ENCODE measurements around the gene NDST4.

NDST4 gene

DNA sequence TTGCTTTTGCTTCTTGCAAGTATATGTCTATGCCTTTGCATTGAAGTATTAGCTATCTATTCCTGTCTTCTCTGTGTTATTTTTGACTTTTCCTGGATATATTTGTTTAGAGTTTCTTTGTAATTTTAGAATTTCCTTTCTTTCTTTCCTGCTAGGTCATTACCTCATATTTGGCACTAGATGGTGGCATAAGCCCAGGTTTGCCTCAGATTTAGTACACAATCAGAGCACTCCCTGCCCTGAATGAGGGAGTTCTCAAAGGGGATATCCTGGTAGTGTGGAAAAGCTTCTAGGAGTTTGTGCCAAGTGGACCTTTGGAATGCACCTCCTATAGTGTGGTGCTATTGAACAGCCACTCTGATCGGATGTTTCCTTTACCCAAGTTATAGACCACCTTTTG, 333.2 kb downstream of the NDST4 start:
- no peak for TF ChIP-seq EZH2 (IDR thresholded peaks at IDR 0.05; ENCODE audit: borderline replicate concordance, low read depth, low read length, severe bottlenecking)
- TF ChIP-seq, protein P1, sequence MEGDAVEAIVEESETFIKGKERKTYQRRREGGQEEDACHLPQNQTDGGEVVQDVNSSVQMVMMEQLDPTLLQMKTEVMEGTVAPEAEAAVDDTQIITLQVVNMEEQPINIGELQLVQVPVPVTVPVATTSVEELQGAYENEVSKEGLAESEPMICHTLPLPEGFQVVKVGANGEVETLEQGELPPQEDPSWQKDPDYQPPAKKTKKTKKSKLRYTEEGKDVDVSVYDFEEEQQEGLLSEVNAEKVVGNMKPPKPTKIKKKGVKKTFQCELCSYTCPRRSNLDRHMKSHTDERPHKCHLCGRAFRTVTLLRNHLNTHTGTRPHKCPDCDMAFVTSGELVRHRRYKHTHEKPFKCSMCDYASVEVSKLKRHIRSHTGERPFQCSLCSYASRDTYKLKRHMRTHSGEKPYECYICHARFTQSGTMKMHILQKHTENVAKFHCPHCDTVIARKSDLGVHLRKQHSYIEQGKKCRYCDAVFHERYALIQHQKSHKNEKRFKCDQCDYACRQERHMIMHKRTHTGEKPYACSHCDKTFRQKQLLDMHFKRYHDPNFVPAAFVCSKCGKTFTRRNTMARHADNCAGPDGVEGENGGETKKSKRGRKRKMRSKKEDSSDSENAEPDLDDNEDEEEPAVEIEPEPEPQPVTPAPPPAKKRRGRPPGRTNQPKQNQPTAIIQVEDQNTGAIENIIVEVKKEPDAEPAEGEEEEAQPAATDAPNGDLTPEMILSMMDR (IDR thresholded peaks at IDR 0.05; ENCODE audit: borderline replicate concordance, extremely low read depth, low read length, poor library complexity, severe bottlenecking), result peak; percentile 18
- no peaks in the 10 kb centered on the region for H3K79me2 ChIP-seq (ENCODE audit: insufficient read depth, low read length)
- no peak for ATAC-seq (ENCODE audit: insufficient read depth, low read depth)
- no peak for DNase-seq
- H2AFZ ChIP-seq (ENCODE audit: low read depth, low read length), result no peak overlapping the region
- no peak overlapping the region for H3K4me3 ChIP-seq (ENCODE audit: low read depth in 1 of 2, low read length in 2 of 2)
- H3K27me3 ChIP-seq (ENCODE audit: insufficient read depth, low read length, poor library complexity), result no peaks in the 10 kb centered on the region
- no peaks in the 10 kb centered on the region for H4K20me1 ChIP-seq (ENCODE audit: insufficient read depth, low read length)
- H3K9me3 ChIP-seq (ENCODE audit: insufficient read depth, low read length, severe bottlenecking), result no peaks in the 10 kb centered on the region
- no peak overlapping the region for H3K9ac ChIP-seq (ENCODE audit: low read depth, low read length)
- H3K36me3 ChIP-seq (ENCODE audit: insufficient read depth, low read length), result no peaks in the 10 kb centered on the region
- no peaks in the 10 kb centered on the region for H3K4me1 ChIP-seq (ENCODE audit: insufficient read depth, low read length)
- no peak overlapping the region for H3K4me2 ChIP-seq (ENCODE audit: insufficient read depth, low read length)
- H3K27ac ChIP-seq (ENCODE audit: low read length), result no peak overlapping the region

All from DND-41 (cell line).